ENCODE data around the gene CDC26. TPM values are rescaled to one million over a fixed set of nuclear protein-coding genes. Genes with fewer than 3 reads are reported as not detected.

The CDC26 gene
- total RNA-seq, 2 experiments from 2014 or later: 15.8 to 18.0 TPM

- no peak overlapping the region for H3K27ac ChIP-seq (ENCODE audit: low read depth in 1 of 2, low read length in 2 of 2)
- Mint-ChIP-seq H3K4me1 (ENCODE audit: low read depth) (peaks cover 22% of the 10 kb centered on the region), H3K27ac (peak overlapping the region; percentile 22), H3K4me3 (no peak overlapping the region), H3K27me3 (no peaks in the 10 kb centered on the region), H3K36me3 (ENCODE audit: low read depth) (peaks cover 61% of the 10 kb centered on the region), H3K9me3 (no peaks in the 10 kb centered on the region)
- ChIA-PET POLR2A (no interaction called here), CTCF (no interaction called here)
- peaks cover 64% of the 10 kb centered on the region for H3K36me3 ChIP-seq (ENCODE audit: insufficient read depth, low read length)
- no peak for DNase-seq
- peaks cover 6% of the 10 kb centered on the region for H3K4me1 ChIP-seq (ENCODE audit: insufficient read depth, low read length)
- no peak for TF ChIP-seq CTCF (IDR thresholded peaks at IDR 0.05)
- no peak overlapping the region for H3K4me3 ChIP-seq (ENCODE audit: low read length)
- H3K27me3 ChIP-seq (ENCODE audit: control insufficient read depth in 1 of 2, insufficient read depth in 2 of 2, low read length in 2 of 2): no peaks in the 10 kb centered on the region
- no peak for ATAC-seq (ENCODE audit: poor library complexity)
- H3K9me3 ChIP-seq (ENCODE audit: control insufficient read depth in 1 of 2, insufficient read depth in 1 of 2, low read length in 2 of 2): no peaks in the 10 kb centered on the region
- intact Hi-C loops (cut with DNase I, micrococcal nuclease): loop anchor here in 1 of 2 experiments (5.0 to 10.0 kb wide), 2 partner anchors 1116 to 1647 kb away; partner anchors contain the start of gene DNAJC25
These were observed 3.5 kb upstream of the CDC26 start for GRCh38 chr9:113278840-113279239.

- TF ChIP-seq CTCF (IDR thresholded peaks at IDR 0.05): peak; percentile 86
- DNase-seq (peak in 5 of 14 experiments; percentile 1 to 79 (median 77)), ATAC-seq (ENCODE audit: poor library complexity) (peak; percentile 23)
- Mint-ChIP-seq H3K27ac (no peak overlapping the region), H3K9me3 (no peaks in the 10 kb centered on the region), H3K36me3 (ENCODE audit: low read depth) (peaks cover 55% of the 10 kb centered on the region), H3K4me3 (no peak overlapping the region), H3K4me1 (ENCODE audit: low read depth) (peaks cover 24% of the 10 kb centered on the region), H3K27me3 (no peaks in the 10 kb centered on the region)
- POLR2A ChIA-PET: interaction anchor here (0.7 to 2.6 kb wide), 14 partner anchors 9 to 307 kb away, joined by 3 to 29 read pairs (median 4); partner anchors contain the start of genes ALAD, C9orf43, FKBP15 and HDHD3
- H3K4me3 ChIP-seq (ENCODE audit: low read length): peak overlapping the region; percentile 77
- H3K4me1 ChIP-seq (ENCODE audit: insufficient read depth, low read length): peaks cover 6% of the 10 kb centered on the region
- intact Hi-C loops (cut with DNase I, micrococcal nuclease): loop anchor here (1.0 to 10.0 kb wide), 13 partner anchors 52 to 1642 kb away; partner anchors contain the start of genes ALAD (in 1 of the 2), DNAJC25 (in 1 of the 2), FKBP15 (in 1 of the 2) and HDHD3 (in 1 of the 2)
- H3K27me3 ChIP-seq (ENCODE audit: control insufficient read depth in 1 of 2, insufficient read depth in 2 of 2, low read length in 2 of 2): no peaks in the 10 kb centered on the region
- CTCF ChIA-PET: interaction anchor here (0.7 to 2.4 kb wide), 15 partner anchors 52 to 383 kb away, joined by 3 to 21 read pairs (median 4); partner anchors contain the start of genes ALAD, C9orf43, POLE3 and SLC31A1
- no peaks in the 10 kb centered on the region for H3K9me3 ChIP-seq (ENCODE audit: control insufficient read depth in 1 of 2, insufficient read depth in 1 of 2, low read length in 2 of 2)
- H3K27ac ChIP-seq (ENCODE audit: low read depth in 1 of 2, low read length in 2 of 2): peak overlapping the region; percentile 93 to 94
- peaks cover 61% of the 10 kb centered on the region for H3K36me3 ChIP-seq (ENCODE audit: insufficient read depth, low read length)
These were observed 757 bp downstream of the CDC26 start for GRCh38 chr9:113274474-113275156.

GRCh38 chr9:113269871-113270270 lies 5.5 kb downstream of the CDC26 start:
- Histone ChIP-seq H3K36me3 (ENCODE audit: insufficient read depth, low read length) (peaks cover 74% of the 10 kb centered on the region), H3K9me3 (ENCODE audit: control insufficient read depth in 1 of 2, insufficient read depth in 1 of 2, low read length in 2 of 2) (no peaks in the 10 kb centered on the region), H3K4me3 (ENCODE audit: low read length) (no peak overlapping the region), H3K4me1 (ENCODE audit: insufficient read depth, low read length) (no peaks in the 10 kb centered on the region), H3K27ac (ENCODE audit: low read depth in 1 of 2, low read length in 2 of 2) (no peak overlapping the region), H3K27me3 (ENCODE audit: control insufficient read depth in 1 of 2, insufficient read depth in 2 of 2, low read length in 2 of 2) (no peaks in the 10 kb centered on the region)
- H3K27ac Mint-ChIP-seq: peak overlapping the region; percentile 52
- peaks cover 68% of the 10 kb centered on the region for H3K36me3 Mint-ChIP-seq (ENCODE audit: low read depth)
- H3K4me3 Mint-ChIP-seq: no peak overlapping the region
- H3K9me3 Mint-ChIP-seq: no peaks in the 10 kb centered on the region
- intact Hi-C loops (cut with DNase I, micrococcal nuclease): loop anchor here in 1 of 2 experiments (5.0 to 10.0 kb wide), 2 partner anchors 322 to 1125 kb away; no protein-coding TSS in a partner anchor
- H3K27me3 Mint-ChIP-seq: no peaks in the 10 kb centered on the region
- TF ChIP-seq CTCF (IDR thresholded peaks at IDR 0.05): no peak
- ChIA-PET POLR2A (interaction anchor here (0.7 to 1.4 kb wide), 2 partner anchors 12 to 141 kb away, joined by 3 to 4 read pairs; partner anchors contain the start of genes C9orf43 and POLE3), CTCF (no interaction called here)
- no peak for ATAC-seq (ENCODE audit: poor library complexity)
- no peak for DNase-seq
- H3K4me1 Mint-ChIP-seq (ENCODE audit: low read depth): peaks cover 18% of the 10 kb centered on the region
